PFSK-1 (cell line): Measurements from ENCODE around the gene CD96.

ENCODE experiments used
- FOXP2 ChIP-seq: optimal IDR thresholded peaks from 2 replicates; pipeline ENCODE3; 2011; ENCODE audit warnings: borderline replicate concordance, control low read depth, inconsistent platforms; ENCODE audit not compliant: insufficient read depth; ENCODE audit errors: extremely low read length, extremely low read depth
- POLR2AphosphoS5 ChIP-seq: IDR thresholded peaks from 2 replicates; pipeline ENCODE4 v1.6.1; 2012; ENCODE audit warnings: low read depth, mild to moderate bottlenecking, control low read depth, low read length, moderate library complexity
- REST ChIP-seq, 2 experiments: IDR thresholded peaks; 2 replicates each; pipeline versions ENCODE4 v1.6.1 to v1.8.0; 2011 to 2012; ENCODE audit warnings: low read depth in 2 of 2, low read length in 2 of 2, control low read depth in 1 of 2, inconsistent platforms in 1 of 2, mild to moderate bottlenecking in 1 of 2, moderate library complexity in 1 of 2; ENCODE audit not compliant: insufficient read depth in 1 of 2
- SIN3A ChIP-seq: IDR thresholded peaks from 2 replicates; pipeline ENCODE4 v1.6.1; 2012; ENCODE audit warnings: mild to moderate bottlenecking, low read length, moderate library complexity, borderline replicate concordance; ENCODE audit not compliant: insufficient read depth
- TAF1 ChIP-seq: IDR thresholded peaks from 2 replicates; pipeline ENCODE4 v1.6.1; 2012; ENCODE audit warnings: low read length, control low read depth, borderline replicate concordance; ENCODE audit not compliant: insufficient read depth

CD96 gene

GRCh38 chr3:111667170-111667569 lies 125.2 kb downstream of the CD96 start:
- TF ChIP-seq FOXP2: no peak
- TF ChIP-seq REST (IDR thresholded peaks at IDR 0.05; ENCODE audit: insufficient read depth in 1 of 2, low read depth in 2 of 2, low read length in 2 of 2): no peak
- no peak for TF ChIP-seq SIN3A
- no peak for TF ChIP-seq POLR2AphosphoS5
- no peak for TF ChIP-seq TAF1

GRCh38 chr3:111667621-111668239 lies 125.7 kb downstream of the CD96 start:
- no peak for TF ChIP-seq REST (IDR thresholded peaks at IDR 0.05; ENCODE audit: insufficient read depth in 1 of 2, low read depth in 2 of 2, low read length in 2 of 2)
- no peak for TF ChIP-seq TAF1
- no peak for TF ChIP-seq FOXP2
- TF ChIP-seq SIN3A: no peak

GRCh38 chr3:111668326-111668725 lies 126.3 kb downstream of the CD96 start:
- TF ChIP-seq SIN3A (no peak), TAF1 (no peak), FOXP2 (no peak), POLR2AphosphoS5 (no peak), REST (IDR thresholded peaks at IDR 0.05; ENCODE audit: insufficient read depth in 1 of 2, low read depth in 2 of 2, low read length in 2 of 2) (no peak)

GRCh38 chr3:111668888-111669488 lies 127.0 kb downstream of the CD96 start:
- TF ChIP-seq FOXP2 (no peak), REST (IDR thresholded peaks at IDR 0.05; ENCODE audit: insufficient read depth in 1 of 2, low read depth in 2 of 2, low read length in 2 of 2) (no peak), TAF1 (no peak), SIN3A (no peak), POLR2AphosphoS5 (no peak)

GRCh38 chr3:111669926-111670630 lies 128.1 kb downstream of the CD96 start:
- no peak for TF ChIP-seq SIN3A
- no peak for TF ChIP-seq POLR2AphosphoS5
- TF ChIP-seq TAF1: no peak
- TF ChIP-seq REST (IDR thresholded peaks at IDR 0.05; ENCODE audit: insufficient read depth in 1 of 2, low read depth in 2 of 2, low read length in 2 of 2): no peak
- no peak for TF ChIP-seq FOXP2
